ENCODE results near the gene CUX1. TPM values are rescaled to one million over a fixed set of nuclear protein-coding genes. Genes with fewer than 3 reads are reported as not detected.

The CUX1 gene
- total RNA-seq, 1 experiment from 2014 or later: 64.3 TPM

DNA sequence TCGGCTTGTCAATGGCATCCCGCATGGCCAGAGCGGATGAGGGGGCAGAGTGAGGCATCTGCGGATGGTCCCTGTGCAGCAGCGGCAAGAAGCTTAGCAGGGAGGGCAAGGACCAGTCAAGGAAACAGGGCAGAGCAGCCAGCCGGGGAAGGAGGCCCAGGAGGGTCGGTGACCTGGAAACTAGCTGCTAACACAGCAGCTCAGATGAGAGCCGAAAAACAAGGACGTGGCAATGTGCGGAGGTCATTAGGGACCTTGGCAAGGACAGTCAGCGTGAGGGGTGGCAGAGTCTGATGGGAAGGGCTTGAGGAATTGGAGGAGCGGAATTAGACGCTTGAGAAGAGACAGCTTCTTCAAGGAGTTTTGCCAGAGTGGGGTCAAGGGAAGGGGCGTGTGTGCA is 449.1 kb downstream of the CUX1 start (continued):
- TF ChIP-seq, protein P1, sequence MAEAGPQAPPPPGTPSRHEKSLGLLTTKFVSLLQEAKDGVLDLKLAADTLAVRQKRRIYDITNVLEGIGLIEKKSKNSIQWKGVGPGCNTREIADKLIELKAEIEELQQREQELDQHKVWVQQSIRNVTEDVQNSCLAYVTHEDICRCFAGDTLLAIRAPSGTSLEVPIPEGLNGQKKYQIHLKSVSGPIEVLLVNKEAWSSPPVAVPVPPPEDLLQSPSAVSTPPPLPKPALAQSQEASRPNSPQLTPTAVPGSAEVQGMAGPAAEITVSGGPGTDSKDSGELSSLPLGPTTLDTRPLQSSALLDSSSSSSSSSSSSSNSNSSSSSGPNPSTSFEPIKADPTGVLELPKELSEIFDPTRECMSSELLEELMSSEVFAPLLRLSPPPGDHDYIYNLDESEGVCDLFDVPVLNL (CRISPR knock-in tag; IDR thresholded peaks at IDR 0.05; ENCODE audit: borderline replicate concordance, low read depth): no peak
- no peak for TF ChIP-seq JUN (CRISPR knock-in tag; IDR thresholded peaks at IDR 0.05)
- TF ChIP-seq GTF2I (CRISPR knock-in tag; conservative IDR thresholded peaks at IDR 0.05): no peak
- TF ChIP-seq, protein P2, sequence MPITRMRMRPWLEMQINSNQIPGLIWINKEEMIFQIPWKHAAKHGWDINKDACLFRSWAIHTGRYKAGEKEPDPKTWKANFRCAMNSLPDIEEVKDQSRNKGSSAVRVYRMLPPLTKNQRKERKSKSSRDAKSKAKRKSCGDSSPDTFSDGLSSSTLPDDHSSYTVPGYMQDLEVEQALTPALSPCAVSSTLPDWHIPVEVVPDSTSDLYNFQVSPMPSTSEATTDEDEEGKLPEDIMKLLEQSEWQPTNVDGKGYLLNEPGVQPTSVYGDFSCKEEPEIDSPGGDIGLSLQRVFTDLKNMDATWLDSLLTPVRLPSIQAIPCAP (CRISPR knock-in tag; IDR thresholded peaks at IDR 0.05): no peak
- no peak for TF ChIP-seq NR3C1 (CRISPR knock-in tag; conservative IDR thresholded peaks at IDR 0.05; ENCODE audit: low read depth)
- TF ChIP-seq ZNF671 (CRISPR knock-in tag; IDR thresholded peaks at IDR 0.05): no peak

DNA sequence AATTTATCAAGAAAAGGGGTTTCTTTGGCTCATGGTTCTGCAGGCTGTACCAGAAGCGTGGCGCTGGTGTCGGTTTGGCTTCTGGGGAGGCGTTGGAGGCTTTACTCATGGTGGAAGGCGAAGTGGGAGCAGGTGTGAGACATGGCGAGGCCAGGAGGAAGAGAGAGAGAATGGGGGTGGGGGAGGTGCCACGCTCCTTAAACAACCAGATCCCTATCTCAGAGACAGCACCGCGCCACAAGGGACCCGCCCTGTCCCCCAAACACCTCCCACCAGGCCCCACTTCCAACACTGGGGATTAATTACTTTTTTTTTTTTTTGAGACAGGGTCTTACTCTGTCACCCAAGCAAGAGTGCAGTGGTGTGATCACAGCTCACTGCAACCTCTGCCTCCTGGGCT is 451.2 kb downstream of the CUX1 start:
- no peak for DNase-seq (ENCODE audit: low spot score)
- no peaks in the 10 kb centered on the region; the same call in 1 of the 2 replicates for H3K27me3 Mint-ChIP-seq (ENCODE audit: low read depth)
- CTCF ChIA-PET: no interaction called here
- H3K27ac Mint-ChIP-seq: no peak overlapping the region
- POLR2A ChIA-PET: no interaction called here
- peaks cover 7% of the 10 kb centered on the region for H3K4me1 Mint-ChIP-seq
- H3K9me3 Mint-ChIP-seq: no peaks in the 10 kb centered on the region
- no peak for ATAC-seq
- TF ChIP-seq GTF2I (CRISPR knock-in tag; conservative IDR thresholded peaks at IDR 0.05): no peak
- TF ChIP-seq ELF4 (CRISPR knock-in tag; IDR thresholded peaks at IDR 0.05; ENCODE audit: low read depth): no peak
- TF ChIP-seq ZNF396 (CRISPR knock-in tag; IDR thresholded peaks at IDR 0.05; ENCODE audit: borderline replicate concordance): no peak
- TF ChIP-seq, protein P3, sequence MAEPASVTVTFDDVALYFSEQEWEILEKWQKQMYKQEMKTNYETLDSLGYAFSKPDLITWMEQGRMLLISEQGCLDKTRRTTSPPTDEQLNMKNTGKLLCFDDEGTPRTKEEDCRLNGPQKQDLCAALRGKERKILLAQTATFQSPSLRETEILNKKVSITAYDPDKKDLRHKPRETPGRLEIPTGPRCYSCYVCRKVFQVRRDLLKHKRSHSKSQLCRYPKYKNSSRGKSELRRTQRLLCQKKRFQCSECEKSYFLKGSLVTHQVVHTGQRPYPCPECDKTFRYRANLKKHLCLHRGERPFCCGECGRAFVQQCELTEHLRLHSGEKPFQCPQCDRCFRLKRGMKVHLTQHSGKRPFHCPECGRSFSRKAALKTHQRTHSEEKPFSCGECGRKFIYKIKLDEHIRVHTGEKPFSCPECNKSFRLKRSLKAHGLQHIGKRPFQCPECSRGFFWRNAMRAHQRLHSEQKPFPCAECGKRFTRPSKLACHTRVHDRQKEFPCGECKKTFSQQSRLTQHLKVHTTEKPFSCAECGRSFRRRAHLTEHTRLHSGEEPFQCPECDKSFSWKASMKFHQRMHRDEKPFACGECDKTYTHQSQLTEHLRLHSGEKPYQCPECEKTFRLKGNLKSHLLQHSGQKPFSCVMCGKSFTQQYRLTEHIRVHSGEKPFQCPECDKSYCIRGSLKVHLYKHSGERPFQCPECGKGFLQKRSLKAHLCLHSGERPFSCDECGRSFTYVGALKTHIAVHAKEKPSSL (CRISPR knock-in tag; conservative IDR thresholded peaks at IDR 0.05): no peak
- TF ChIP-seq ZNF263 (CRISPR knock-in tag; IDR thresholded peaks at IDR 0.05; ENCODE audit: low read depth): no peak
- no peak for TF ChIP-seq ETV6 (CRISPR knock-in tag; IDR thresholded peaks at IDR 0.05)
- TF ChIP-seq, protein P4, sequence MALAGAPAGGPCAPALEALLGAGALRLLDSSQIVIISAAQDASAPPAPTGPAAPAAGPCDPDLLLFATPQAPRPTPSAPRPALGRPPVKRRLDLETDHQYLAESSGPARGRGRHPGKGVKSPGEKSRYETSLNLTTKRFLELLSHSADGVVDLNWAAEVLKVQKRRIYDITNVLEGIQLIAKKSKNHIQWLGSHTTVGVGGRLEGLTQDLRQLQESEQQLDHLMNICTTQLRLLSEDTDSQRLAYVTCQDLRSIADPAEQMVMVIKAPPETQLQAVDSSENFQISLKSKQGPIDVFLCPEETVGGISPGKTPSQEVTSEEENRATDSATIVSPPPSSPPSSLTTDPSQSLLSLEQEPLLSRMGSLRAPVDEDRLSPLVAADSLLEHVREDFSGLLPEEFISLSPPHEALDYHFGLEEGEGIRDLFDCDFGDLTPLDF (CRISPR knock-in tag; IDR thresholded peaks at IDR 0.05): no peak
- TF ChIP-seq, protein P5, sequence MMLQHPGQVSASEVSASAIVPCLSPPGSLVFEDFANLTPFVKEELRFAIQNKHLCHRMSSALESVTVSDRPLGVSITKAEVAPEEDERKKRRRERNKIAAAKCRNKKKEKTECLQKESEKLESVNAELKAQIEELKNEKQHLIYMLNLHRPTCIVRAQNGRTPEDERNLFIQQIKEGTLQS (CRISPR knock-in tag; conservative IDR thresholded peaks at IDR 0.05): no peak
- TF ChIP-seq EMX1 (CRISPR knock-in tag; IDR thresholded peaks at IDR 0.05): no peak
- TF ChIP-seq OVOL2 (CRISPR knock-in tag; IDR thresholded peaks at IDR 0.05; ENCODE audit: borderline replicate concordance): no peak
- TF ChIP-seq, protein P6, sequence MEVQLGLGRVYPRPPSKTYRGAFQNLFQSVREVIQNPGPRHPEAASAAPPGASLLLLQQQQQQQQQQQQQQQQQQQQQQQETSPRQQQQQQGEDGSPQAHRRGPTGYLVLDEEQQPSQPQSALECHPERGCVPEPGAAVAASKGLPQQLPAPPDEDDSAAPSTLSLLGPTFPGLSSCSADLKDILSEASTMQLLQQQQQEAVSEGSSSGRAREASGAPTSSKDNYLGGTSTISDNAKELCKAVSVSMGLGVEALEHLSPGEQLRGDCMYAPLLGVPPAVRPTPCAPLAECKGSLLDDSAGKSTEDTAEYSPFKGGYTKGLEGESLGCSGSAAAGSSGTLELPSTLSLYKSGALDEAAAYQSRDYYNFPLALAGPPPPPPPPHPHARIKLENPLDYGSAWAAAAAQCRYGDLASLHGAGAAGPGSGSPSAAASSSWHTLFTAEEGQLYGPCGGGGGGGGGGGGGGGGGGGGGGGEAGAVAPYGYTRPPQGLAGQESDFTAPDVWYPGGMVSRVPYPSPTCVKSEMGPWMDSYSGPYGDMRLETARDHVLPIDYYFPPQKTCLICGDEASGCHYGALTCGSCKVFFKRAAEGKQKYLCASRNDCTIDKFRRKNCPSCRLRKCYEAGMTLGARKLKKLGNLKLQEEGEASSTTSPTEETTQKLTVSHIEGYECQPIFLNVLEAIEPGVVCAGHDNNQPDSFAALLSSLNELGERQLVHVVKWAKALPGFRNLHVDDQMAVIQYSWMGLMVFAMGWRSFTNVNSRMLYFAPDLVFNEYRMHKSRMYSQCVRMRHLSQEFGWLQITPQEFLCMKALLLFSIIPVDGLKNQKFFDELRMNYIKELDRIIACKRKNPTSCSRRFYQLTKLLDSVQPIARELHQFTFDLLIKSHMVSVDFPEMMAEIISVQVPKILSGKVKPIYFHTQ (CRISPR knock-in tag; IDR thresholded peaks at IDR 0.05): no peak
- TF ChIP-seq CBFB (CRISPR knock-in tag; IDR thresholded peaks at IDR 0.05; ENCODE audit: low read depth): no peak
- no peak for TF ChIP-seq ZNF138 (CRISPR knock-in tag; conservative IDR thresholded peaks at IDR 0.05)
- TF ChIP-seq, protein P1 (CRISPR knock-in tag; IDR thresholded peaks at IDR 0.05; ENCODE audit: borderline replicate concordance, low read depth): no peak
- no peak for TF ChIP-seq NFATC4 (CRISPR knock-in tag; IDR thresholded peaks at IDR 0.05)
- TF ChIP-seq, protein P7, sequence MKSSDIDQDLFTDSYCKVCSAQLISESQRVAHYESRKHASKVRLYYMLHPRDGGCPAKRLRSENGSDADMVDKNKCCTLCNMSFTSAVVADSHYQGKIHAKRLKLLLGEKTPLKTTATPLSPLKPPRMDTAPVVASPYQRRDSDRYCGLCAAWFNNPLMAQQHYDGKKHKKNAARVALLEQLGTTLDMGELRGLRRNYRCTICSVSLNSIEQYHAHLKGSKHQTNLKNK (CRISPR knock-in tag; IDR thresholded peaks at IDR 0.05): no peak
- TF ChIP-seq SOX15 (CRISPR knock-in tag; IDR thresholded peaks at IDR 0.05): no peak
- TF ChIP-seq ESRRA (CRISPR knock-in tag; IDR thresholded peaks at IDR 0.05; ENCODE audit: borderline replicate concordance): no peak
- H3K36me3 Mint-ChIP-seq: no peaks in the 10 kb centered on the region
- H3K4me3 Mint-ChIP-seq: no peak overlapping the region
